AG09319 (cell line): ENCODE data around the gene TMEM128.
"Not testable (repeated sequence)": the region's sequence is repeated elsewhere in the genome, so short reads cannot be mapped to it uniquely, and the experiment has no call there.

ENCODE experiments used
- DNase-seq: peaks from one replicate; pipeline ENCODE4 v3.0.0-alpha.2; 2010; ENCODE audit warnings: low read depth; ENCODE audit errors: extremely low read depth
- CTCF ChIP-seq: IDR thresholded peaks from 2 replicates; pipeline ENCODE4 v1.5.1; 2011; ENCODE audit warnings: low read depth, mild to moderate bottlenecking, inconsistent platforms, low read length, moderate library complexity

The TMEM128 gene

GRCh38 chr4:4269856-4270255, 21.8 kb upstream of the TMEM128 start:
- no peak for DNase-seq
- no peak for TF ChIP-seq CTCF

- TF ChIP-seq CTCF, result no peak
- DNase-seq, result no peak
These were observed 21.3 kb upstream of the TMEM128 start for GRCh38 chr4:4269331-4269731.

- TF ChIP-seq CTCF, result no peak
- no peak for DNase-seq
These were observed 20.8 kb upstream of the TMEM128 start for GRCh38 chr4:4268776-4269175.

- no peak for DNase-seq
- TF ChIP-seq CTCF, result no peak
These were observed 20.0 kb upstream of the TMEM128 start for GRCh38 chr4:4267981-4268380.

- peak; percentile 23 for DNase-seq
- peak; percentile 37 for TF ChIP-seq CTCF
These were observed 12.2 kb upstream of the TMEM128 start for GRCh38 chr4:4260185-4260751.

- DNase-seq, result no peak
- no peak for TF ChIP-seq CTCF
These were observed 11.6 kb upstream of the TMEM128 start for GRCh38 chr4:4259484-4260100.

GRCh38 chr4:4257705-4258104, 9.7 kb upstream of the TMEM128 start:
- DNase-seq, result not testable (repeated sequence)

- no peak for DNase-seq
- no peak for TF ChIP-seq CTCF
These were observed 8.8 kb upstream of the TMEM128 start for GRCh38 chr4:4256799-4257198.
